NCI-H82 (cell line): ENCODE results near the gene BORCS5.
"Not testable (repeated sequence)": the region's sequence is repeated elsewhere in the genome, so short reads cannot be mapped to it uniquely, and the experiment has no call there.

ENCODE experiments used
- DNase-seq: peaks from one replicate; lab custom pipeline; 2025; lab: John Stamatoyannopoulos, UW

BORCS5 gene

DNA sequence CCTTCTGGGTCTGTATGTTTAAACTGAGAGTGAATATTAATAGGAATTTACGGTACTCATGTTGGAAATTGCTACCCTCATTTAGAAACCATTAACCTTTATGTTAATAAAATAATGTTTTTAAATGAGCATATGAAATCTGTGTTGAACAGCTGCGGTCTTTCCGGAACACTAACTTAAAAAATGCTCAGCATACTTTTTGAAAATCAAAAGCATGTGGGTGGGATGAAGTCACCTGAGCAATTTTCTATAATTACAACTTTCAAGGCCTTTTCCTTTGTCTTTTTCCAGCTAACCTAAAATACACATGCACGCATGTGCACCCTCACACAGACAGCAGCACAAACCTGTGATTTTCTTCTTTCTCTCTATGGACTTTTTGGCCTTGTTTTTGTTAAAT, 39.8 kb downstream of the BORCS5 start:
- DNase-seq = no peak

DNA sequence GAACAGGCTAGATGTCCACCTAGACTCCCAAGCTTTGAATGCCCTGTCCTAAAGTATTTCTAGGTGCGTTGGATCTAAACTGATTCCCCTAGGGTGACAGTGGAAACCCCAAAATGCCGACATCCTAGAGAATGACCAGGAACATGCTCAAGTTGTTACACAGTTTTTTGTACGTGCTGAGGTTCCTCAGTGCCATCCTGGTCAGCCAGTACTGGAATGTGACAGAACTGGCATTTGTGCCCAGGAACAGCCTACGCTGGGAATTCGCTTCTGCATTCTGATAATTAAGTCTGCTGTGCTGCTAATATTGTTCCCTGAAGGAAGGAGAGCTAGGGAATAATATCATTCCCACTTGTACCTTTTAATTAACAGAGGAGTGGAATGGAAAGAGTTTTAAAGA, 40.3 kb downstream of the BORCS5 start:
- DNase-seq = no peak

DNA sequence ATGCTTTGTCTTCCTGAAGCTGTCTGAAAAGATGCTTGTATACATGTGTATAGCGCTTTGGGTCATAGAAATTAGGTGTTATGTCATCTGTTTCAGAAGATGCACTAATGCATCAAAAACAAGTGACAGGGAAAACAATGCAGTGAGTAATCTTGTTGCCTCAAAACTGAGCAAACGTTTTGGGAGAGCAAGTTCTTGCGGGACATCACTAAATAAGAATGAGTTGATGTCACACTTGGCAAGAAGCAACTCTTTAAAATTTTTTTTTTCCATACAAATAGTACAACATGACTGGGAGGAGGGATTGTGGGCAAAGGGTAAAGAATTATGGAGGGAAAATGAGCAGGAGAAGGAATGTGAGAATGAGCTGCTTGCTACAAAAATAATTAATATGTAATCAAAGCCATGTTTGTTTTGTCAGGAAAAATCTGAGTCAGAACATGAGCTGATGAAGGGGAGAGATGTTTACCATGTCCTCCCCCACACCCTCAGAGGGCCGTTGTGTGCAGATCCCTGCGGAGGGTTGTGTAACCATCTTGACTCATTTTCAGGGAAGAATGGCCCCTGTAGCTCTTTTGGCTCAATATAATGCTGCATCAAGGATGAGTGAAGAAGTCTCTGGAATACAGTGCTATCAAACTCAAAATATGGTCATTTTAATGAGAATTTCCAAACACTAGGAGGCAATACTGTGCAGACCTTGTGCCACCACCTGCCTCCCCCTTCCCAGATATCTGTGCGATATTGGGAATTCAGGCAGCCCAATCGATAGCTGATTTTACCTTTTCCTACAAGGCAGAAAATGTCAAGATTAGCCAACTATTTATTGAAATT, 41.4 kb downstream of the BORCS5 start:
- no peak for DNase-seq

DNA sequence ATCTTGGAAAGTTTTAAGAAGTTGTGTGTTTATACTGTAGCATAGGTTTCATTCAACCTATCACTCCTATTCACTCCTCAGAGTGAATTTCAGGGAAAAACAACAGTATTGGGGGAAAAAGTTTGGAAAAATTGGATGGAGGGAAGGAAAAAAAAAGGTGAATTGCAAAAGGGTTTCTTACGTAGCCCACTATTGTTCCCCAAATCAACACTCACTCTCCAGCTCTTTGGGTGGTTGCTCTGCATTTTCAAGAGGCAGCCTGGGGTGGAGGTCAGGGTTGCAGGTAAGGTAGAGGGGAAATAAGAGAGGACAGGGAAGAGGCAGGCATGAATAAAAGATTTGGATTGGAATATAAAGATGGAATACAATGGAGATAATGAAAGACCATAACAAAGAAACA, 42.3 kb downstream of the BORCS5 start:
- DNase-seq = no peak

DNA sequence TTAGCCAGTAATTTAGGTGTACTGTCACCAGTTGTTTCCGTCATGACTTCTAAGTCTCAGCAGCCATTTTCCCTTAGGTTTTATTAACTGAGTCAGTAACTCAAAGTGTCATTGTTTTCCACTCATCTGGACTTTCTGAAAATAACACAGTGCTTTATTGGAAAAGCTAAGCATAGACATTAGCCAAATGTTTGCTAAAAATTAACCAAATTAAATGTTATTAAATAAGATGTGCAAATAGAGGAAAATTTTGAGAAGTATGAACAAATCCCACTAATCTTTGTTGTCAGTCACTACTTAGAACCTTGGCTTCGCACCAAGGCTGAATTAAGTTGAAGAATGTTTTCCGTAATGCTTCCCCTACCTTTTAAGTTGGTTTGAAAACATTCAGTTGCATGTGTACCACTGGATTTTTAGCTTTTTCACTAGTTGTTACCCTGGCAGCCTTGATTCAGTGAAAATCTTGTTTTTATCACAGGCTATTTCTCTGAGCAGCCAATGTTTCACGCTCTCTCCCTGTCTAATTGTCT, 43.0 kb downstream of the BORCS5 start:
- DNase-seq = no peak

DNA sequence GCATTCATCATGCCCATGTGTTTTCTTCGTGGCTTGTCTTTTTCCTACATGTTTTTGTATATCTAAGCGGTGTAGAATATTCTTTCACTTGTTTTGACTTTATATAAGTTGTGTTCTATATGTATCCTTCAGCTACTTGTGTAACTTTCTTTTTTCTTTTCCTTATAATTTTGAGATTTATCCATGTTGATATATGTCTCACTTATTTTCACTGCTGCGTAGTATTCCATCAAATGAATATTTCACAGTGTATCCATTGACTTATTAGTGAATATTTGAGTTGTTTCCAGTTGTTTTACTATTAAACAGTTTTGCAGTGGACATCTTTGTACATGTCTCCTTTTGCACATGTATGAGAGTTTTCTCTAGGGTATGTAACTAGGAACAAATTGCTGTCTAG, 43.9 kb downstream of the BORCS5 start:
- no peak for DNase-seq

DNA sequence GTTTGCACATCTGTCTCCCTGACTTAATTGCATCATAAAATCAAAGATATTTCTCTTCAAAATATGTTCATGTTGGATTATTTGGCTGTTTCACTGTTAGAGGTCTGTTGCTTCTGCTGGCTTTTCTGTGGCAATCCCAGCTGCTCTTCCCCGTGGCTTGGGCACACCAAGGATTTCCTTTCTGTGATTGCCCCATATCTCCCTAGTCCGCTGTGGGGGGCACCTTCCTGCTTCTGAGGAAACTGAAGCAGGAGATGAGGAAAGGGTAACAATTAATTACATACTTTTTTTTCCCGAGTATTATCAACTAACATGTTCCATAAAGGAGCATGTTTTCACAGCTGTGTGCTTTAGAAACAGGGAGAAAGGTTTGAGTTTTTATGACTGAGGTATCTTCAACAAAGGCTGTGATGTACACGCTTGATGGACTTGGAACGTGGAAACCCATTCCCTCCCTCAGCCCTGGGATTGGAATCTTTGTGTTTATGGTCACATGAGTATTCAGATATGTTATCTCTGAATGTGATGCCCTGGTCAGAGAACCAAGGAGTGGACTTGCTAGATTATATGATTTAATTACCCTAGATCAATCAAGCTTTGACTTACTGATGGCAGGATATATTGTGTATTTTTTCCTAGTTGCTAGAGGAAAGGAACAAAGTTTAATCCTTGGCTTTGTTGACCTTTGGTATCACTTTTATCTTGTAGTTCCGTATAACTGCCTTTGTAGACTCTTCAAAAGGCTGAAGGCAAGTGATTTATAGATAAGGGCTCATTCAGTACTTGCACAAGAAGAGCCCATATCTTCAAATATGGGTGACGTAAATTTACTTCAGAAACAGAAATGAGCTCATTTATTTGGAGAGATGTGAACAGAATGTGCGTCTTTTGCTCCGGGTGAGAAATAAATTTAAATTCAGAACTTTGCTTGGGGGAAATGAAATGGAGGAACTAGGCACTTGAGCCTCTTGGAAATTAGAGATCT, 46.7 kb downstream of the BORCS5 start:
- DNase-seq = no peak

DNA sequence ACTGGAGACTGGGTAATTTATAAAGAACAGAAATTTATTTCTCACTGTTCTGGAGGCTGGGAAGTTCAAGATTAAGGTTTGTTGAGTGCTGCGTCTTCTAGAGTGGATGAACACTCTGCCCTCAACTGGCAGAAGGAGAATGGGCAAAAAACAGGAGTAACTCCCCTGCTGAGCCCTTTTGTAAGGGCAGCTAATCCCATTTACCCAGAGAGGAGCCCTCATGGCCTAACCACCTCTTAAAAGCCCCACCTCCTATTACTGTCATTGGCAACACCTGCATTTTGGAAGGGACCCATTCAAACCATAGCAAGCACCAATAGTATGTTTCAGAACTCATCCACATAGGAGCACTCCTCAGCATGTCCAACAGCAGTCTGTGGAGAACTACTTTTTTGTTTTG, 47.4 kb downstream of the BORCS5 start:
- peak; percentile 20 for DNase-seq

DNA sequence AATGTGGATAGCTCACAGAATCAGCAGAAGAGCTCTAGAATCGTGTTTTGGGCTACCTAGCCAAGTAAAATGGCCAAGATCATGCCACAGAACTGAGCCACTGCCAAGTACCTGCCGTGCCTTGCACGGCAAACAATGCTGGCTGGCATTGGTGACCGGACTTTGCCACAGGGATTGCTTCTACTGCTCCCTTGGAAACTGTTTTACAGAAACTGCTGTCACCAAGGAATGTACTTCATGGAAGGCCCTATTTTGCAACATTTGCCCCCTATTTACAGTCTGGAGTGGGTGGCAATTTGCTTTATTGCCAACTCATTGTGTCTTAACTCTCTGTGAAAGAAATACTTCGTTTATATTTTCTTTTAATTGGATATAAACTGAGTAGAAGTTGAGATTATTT, 49.0 kb downstream of the BORCS5 start:
- no peak for DNase-seq

DNA sequence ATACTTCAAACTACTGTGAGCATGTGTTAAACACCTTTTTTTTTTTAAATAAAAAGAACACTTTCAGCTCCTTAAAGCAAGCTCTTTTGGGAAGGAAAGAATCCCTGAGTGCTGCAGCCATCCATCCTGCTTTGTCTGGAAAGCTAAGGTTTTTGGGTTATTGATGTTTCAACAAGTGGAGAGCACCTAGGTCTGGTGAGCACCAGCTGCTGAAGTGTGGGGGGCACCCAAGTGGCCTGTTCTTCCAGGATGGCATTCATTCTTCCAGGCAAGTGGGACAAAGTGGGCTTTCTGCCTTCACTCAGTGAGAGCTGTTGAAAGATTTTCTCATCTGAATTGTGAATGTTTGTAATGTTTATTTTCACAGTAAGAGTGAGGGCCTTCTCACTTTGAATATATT, 49.9 kb downstream of the BORCS5 start:
- DNase-seq = no peak

DNA sequence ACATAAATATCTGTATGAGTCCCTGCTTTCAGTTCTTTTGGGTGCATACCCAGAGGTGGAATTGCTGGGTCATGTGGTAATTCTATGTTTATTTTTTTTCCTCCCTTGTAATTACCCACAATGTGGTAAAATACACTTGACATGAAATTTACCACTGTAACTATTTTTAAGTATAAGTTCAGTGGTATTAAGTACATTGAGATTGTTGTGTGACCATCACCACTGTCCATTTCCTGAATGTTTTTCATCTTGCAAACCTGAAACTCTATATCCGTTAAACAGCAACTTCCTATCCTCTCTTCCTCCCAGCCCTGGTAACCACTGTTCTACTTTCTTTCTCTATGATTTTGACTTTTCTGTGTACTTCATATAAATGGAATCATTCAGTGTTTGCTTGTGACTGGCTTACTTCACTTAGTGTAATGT, 51.4 kb downstream of the BORCS5 start:
- no peak for DNase-seq

DNA sequence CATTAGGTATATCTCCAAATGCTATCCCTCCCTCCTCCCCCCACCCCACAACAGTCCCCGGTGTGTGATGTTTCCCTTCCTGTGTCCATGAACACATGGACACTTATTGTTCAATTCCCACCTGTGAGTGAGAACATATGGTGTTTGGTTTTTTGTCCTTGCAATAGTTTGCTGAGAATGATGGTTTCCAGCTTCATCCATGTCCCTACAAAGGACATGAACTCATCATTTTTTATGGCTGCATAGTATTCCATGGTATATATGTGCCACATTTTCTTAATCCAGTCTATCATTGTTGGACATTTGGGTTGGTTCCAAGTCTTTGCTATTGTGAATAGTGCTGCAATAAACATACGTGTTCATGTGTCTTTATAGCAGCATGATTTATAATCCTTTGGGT, 52.5 kb downstream of the BORCS5 start:
- not testable (repeated sequence) for DNase-seq

DNA sequence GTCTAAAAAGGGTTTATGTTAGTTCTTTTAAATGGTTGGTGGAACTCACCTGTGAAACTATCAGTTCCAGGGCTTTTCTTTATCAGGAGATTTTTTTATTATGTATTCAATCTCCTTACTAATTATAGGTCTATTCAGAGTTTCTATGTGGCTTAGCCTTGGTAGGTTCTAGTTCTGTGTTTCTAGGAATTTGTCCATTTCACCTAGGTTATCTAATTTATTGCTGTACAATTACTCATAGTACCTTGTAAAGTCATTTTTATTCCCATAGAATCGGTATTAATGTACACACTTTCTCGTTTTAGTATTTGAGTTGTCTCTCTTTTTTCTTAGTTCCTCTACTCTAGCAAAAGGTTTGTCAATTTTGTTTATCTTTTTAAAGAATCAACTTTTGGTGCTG, 59.0 kb downstream of the BORCS5 start:
- no peak for DNase-seq

DNA sequence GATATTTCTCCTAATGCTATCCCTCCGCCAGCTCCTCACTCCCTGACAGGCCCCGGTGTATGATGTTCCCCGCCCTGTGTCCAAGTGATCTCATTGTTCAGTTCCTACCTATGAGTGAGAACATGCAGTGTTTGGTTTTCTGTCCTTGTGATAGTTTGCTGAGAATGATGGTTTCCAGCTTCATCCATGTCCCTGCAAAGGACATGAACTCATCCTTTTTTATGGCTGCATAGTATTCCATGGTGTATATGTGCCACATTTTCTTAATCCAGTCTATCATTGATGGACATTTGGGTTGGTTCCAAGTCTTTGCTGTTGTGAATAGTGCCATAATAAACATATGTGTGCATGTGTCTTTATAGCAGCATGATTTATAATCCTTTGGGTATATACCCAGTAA, 62.3 kb downstream of the BORCS5 start:
- not testable (repeated sequence) for DNase-seq

DNA sequence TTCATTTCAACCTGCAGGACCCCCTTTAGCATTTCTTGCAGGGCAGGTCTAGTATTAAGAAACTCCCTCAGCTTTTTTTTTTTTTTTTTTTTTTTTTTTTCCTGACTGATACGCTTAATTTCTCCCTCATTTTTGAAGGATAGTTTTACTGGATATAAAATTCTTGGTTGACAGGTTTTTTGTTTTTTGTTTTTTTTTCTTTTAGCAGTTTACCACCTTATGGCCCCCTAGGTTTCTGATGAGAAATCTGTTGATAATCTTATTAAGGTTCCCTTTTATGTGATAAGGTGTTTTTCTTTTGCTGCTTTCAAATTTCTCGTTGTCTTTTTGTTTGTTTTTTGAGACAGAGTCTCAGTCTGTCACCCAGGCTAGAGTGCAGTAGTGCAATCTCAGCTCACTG, 66.5 kb downstream of the BORCS5 start:
- no peak for DNase-seq

DNA sequence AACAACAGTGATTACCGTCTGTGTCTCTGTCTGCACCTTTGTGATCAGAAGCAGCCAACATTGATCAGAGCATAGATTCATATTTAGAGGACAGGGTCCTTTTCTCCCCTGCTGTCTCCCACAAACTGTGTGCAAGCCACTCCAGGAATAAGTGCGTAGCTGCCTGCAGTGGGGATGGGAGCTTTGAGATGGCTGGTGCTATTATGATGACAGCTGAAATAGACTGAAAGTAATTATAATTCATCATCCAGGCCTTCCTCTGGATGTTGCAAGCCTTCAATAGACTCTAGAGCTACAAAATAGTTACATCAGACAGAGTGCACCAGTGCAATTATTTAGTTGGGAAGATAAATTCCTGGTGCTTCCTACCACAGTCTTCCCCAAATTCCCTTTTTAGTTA, 68.1 kb downstream of the BORCS5 start:
- DNase-seq = no peak

DNA sequence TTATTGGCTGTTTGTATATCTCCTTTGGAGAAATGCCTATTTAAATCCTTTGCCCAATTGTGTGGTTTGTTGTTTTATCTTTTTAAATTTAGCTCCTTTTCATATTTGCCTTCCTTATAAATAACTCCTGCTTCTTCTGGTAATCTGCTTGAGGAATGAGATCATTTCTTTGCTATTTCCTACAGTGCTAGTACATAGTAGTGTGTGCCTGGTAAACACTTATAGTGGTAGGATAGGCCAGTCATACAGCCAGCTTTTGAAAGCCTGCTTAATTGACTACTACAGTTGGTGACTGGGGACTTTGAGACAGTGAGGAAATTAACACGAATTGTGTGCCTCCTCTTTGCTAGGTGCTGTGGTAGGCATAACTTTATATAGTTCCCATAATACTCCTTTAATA, 68.7 kb downstream of the BORCS5 start:
- DNase-seq = no peak

DNA sequence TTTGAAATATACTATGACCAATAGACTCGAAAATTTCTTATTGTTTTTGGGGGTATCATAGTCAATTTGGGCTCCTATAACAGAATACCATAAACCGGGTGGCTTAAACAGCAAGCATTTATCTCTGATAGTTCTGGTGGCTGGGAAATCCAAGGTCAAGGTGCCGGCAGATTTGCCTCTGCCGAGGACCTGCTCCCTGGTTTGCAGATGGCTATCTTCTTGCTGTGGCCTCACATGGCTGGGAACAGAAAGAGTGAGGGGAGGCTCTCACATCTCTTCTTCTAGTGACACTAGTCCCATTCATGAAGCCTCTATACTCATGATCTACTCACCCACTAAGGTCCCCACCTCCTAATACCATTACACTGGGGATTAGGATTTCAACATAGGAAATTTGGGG, 70.7 kb downstream of the BORCS5 start:
- peak; percentile 78 for DNase-seq

DNA sequence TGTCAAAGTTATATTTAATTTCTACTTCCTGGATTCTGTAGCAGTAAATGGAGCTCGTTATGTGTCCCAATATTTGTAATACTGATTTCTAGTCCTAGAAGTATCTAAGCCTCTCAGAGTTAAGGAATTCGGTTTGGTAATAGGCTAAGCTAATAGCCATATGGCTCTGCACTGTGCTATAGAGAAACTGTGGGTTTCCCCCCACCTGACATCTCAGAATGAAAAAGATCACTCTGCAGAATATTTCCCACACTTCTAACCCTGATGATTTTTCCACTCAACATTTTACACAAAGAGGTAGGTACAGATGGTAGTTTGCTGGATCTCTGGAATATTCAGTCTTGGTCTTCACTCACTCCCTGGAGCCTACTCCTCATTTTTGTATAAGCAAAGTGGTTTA, 71.2 kb downstream of the BORCS5 start:
- peak; percentile 77 for DNase-seq

DNA sequence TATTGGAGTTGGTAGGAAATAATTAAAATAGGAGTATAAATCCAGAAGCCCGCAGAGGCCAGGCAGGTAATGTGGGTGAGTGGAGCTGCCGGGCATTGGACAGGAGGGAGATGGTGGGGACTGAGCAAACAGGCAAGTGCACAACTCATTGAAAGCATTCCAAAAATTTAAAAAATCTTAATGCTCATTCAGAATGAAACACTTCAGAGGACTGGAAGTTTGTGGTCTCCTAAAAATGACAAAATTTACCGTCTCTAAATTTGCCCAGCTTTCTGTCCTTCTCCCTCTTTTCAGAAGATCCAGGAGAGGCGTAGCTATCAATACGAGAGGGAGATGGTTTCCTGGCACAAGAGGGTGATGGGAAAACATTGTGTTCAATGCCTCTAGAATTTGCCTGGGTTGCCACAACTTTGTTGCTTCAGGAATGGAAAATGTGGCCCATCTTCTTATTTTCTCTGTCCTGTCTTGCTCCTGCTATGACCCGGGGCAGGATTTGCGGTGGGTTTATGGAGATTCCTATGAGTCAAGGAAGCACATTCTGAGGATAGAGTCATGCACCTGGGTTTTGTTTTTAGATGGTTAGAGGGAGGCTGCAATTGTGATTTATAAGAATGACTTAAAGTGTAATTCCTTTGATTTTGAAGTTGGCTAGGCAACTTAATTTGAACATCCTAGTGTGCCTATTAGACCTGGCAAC, 72.2 kb downstream of the BORCS5 start:
- DNase-seq = no peak

DNA sequence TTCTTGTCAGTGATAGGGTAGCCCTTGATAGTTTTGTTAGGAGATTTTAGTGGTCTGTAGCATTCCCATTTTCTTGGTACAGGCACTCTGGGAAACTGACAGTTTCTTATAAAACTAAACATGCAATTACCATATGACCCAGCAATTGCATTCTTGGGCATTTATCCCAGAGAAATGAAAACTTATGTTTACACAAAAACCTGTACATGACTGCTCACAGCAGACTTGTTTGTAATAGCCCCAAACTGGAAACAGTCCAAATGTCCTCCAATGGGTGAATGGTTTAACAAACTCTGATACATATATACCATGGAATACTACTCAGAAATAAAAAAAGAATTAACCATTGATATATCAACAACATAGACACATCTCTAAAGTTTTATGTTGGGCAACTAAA, 75.5 kb downstream of the BORCS5 start:
- no peak for DNase-seq

DNA sequence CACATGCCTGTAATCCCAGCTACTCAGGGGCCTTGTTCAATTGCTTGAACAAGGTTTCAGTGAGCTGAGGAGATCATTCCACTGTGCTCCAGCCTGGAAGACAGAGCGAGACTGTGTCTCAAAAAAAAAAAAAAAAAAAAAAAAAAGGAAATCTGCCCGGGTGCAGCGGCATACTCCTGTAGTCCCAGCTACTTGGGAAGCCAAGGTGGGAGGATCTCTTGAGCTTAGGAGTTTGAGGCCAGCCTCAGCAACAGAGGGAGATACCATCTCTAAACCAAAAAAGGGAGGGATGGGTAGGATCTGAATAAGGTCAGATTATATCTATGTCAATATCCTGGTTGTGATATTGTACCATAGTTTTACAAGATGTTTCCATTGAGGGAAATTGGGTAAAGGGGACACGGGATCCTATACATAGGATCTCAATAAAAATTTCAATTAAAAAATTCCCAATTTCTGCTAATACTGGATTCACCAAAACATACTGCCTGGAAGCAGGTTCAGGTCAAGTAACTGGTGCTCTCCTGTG, 76.4 kb downstream of the BORCS5 start:
- DNase-seq = no peak
